NCI-H774 (cell line): ENCODE data around the gene BCL2L11.
A peak's percentile ranks its signal among the peaks of the same experiment; 100 is the strongest.

Experiments used
- DNase-seq: peaks from one replicate; lab custom pipeline; 2025; lab: John Stamatoyannopoulos, UW

Gene BCL2L11

GRCh38 chr2:111117598-111118480, 2.9 kb upstream of the BCL2L11 start:
- DNase-seq: no peak

- no peak for DNase-seq
These were observed 2.2 kb upstream of the BCL2L11 start for GRCh38 chr2:111118481-111118980.

- no peak for DNase-seq
These were observed 1.5 kb upstream of the BCL2L11 start for GRCh38 chr2:111118981-111119821.

- no peak for DNase-seq
These were observed 877 bp upstream of the BCL2L11 start for GRCh38 chr2:111119822-111120252.

GRCh38 chr2:111121028-111121827, 514 bp downstream of the BCL2L11 start:
- peak; percentile 60 for DNase-seq

GRCh38 chr2:111121828-111122630, 1.3 kb downstream of the BCL2L11 start:
- DNase-seq: peak; percentile 93

GRCh38 chr2:111122631-111123421, 2.1 kb downstream of the BCL2L11 start:
- DNase-seq: peak; percentile 72

GRCh38 chr2:111123751-111124150, 3.0 kb downstream of the BCL2L11 start:
- no peak for DNase-seq

- DNase-seq: no peak
These were observed 5.9 kb downstream of the BCL2L11 start for GRCh38 chr2:111126581-111126980.

GRCh38 chr2:111127351-111127750, 6.6 kb downstream of the BCL2L11 start:
- DNase-seq: no peak

- DNase-seq: no peak
These were observed 7.4 kb downstream of the BCL2L11 start for GRCh38 chr2:111128096-111128495.

- no peak for DNase-seq
These were observed 12.9 kb downstream of the BCL2L11 start for GRCh38 chr2:111133603-111134002.

GRCh38 chr2:111134055-111134454, 13.3 kb downstream of the BCL2L11 start:
- DNase-seq: no peak

- no peak for DNase-seq
These were observed 14.7 kb downstream of the BCL2L11 start for GRCh38 chr2:111135237-111135909.

GRCh38 chr2:111135910-111136297, 15.2 kb downstream of the BCL2L11 start:
- DNase-seq: no peak

- no peak for DNase-seq
These were observed 18.1 kb downstream of the BCL2L11 start for GRCh38 chr2:111138839-111139238.

- peak; percentile 58 for DNase-seq
These were observed 19.1 kb downstream of the BCL2L11 start for GRCh38 chr2:111139637-111140317.

- no peak for DNase-seq
These were observed 20.1 kb downstream of the BCL2L11 start for GRCh38 chr2:111140815-111141214.

GRCh38 chr2:111142101-111142500, 21.4 kb downstream of the BCL2L11 start:
- no peak for DNase-seq
